Rectal smooth muscle tissue (tissue), 1 donor: ENCODE measurements around the gene PACSIN1.

ENCODE experiments used
- H3K27ac ChIP-seq: one replicate; pipeline ENCODE4 v1.7.0; 2013; ENCODE audit warnings: low read depth, low read length, inconsistent platforms
- H3K27me3 ChIP-seq: one replicate; pipeline ENCODE4 v1.7.0; 2013; ENCODE audit warnings: low read length; ENCODE audit not compliant: control insufficient read depth, insufficient read depth
- H3K36me3 ChIP-seq: one replicate; pipeline ENCODE4 v1.7.0; 2013; ENCODE audit warnings: low read length; ENCODE audit not compliant: control insufficient read depth, insufficient read depth
- H3K4me1 ChIP-seq: one replicate; pipeline ENCODE4 v1.7.0; 2013; ENCODE audit warnings: low read length; ENCODE audit not compliant: control insufficient read depth, insufficient read depth
- H3K4me3 ChIP-seq: one replicate; pipeline ENCODE4 v1.7.0; 2013; ENCODE audit warnings: low read length
- H3K9ac ChIP-seq: one replicate; pipeline ENCODE4 v1.7.0; 2013; ENCODE audit warnings: low read length

Gene PACSIN1

GRCh38 chr6:34465531-34466241 lies at the start of gene PACSIN1:
Gene PACSIN1, plus strand, starts transcription at chr6:34466076. Its CDS starts 60,230 bp downstream, at chr6:34526306.
- H3K27me3 ChIP-seq: peaks cover 21% of the 10 kb centered on the region
- H3K27ac ChIP-seq: no peak within 1 kb of the TSS
- H3K4me1 ChIP-seq: no peaks in the 10 kb centered on the region
- no peaks in the 10 kb centered on the region for H3K36me3 ChIP-seq
- H3K4me3 ChIP-seq: peak within 1 kb of the TSS; percentile 41
- H3K9ac ChIP-seq: no peak within 1 kb of the TSS

DNA sequence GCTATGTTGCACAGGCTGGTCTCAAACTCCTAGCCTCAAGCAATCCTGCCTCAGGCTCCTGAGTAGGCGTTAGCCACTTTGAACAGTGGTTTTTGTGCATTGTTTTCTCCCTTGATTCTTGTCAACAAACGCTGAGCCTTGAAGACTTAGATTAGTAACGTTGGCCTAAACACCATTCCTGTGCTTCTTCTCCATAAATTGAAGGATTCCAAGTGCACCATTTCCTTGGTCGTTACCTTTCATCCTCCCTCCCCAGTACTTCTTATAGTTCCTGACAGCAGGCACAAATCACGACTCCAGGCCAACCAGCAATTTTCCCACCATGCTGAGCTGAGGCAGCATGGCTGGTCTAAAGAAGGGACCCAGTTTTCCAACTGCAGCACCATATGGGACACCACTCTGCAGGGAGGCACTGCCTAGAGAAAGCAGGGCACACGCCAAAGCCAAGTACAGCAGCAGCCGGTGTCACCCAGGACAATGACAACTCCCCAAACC lies 49.0 kb upstream of the PACSIN1 start:
- peak overlapping the region; percentile 16 for H3K9ac ChIP-seq
- peaks cover 32% of the 10 kb centered on the region for H3K36me3 ChIP-seq
- no peak overlapping the region for H3K4me3 ChIP-seq
- no peaks in the 10 kb centered on the region for H3K27me3 ChIP-seq
- H3K27ac ChIP-seq: no peak overlapping the region
- peaks cover 5% of the 10 kb centered on the region for H3K4me1 ChIP-seq

- H3K27ac ChIP-seq: no peak overlapping the region
- no peak overlapping the region for H3K9ac ChIP-seq
- no peaks in the 10 kb centered on the region for H3K27me3 ChIP-seq
- peaks cover 44% of the 10 kb centered on the region for H3K36me3 ChIP-seq
- peaks cover 5% of the 10 kb centered on the region for H3K4me1 ChIP-seq
- H3K4me3 ChIP-seq: no peak overlapping the region
Measured at GRCh38 chr6:34418367-34418766, 47.5 kb upstream of the PACSIN1 start.

DNA sequence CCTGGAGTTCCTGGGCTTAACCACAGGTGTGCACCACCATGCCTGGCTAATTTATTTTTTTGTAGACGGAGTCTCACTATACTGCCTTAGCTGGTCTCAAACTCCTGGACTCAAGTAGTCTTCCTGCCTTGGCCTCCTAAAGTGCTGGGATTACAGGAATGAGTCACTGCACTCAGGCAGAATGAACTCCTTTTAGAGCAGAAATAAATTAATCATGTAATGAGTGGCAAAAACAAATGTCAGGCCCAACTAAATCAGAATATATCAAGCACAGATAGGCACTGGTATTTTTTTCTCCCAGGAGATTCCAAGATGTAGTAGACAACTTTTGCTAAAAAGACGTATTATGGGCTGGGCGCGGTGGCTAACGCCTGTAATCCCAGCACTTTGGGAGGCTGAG lies 42.6 kb upstream of the PACSIN1 start:
- H3K9ac ChIP-seq: no peak overlapping the region
- H3K27me3 ChIP-seq: no peaks in the 10 kb centered on the region
- no peak overlapping the region for H3K27ac ChIP-seq
- peaks cover 28% of the 10 kb centered on the region for H3K36me3 ChIP-seq
- H3K4me1 ChIP-seq: peaks cover 2% of the 10 kb centered on the region
- no peak overlapping the region for H3K4me3 ChIP-seq

DNA sequence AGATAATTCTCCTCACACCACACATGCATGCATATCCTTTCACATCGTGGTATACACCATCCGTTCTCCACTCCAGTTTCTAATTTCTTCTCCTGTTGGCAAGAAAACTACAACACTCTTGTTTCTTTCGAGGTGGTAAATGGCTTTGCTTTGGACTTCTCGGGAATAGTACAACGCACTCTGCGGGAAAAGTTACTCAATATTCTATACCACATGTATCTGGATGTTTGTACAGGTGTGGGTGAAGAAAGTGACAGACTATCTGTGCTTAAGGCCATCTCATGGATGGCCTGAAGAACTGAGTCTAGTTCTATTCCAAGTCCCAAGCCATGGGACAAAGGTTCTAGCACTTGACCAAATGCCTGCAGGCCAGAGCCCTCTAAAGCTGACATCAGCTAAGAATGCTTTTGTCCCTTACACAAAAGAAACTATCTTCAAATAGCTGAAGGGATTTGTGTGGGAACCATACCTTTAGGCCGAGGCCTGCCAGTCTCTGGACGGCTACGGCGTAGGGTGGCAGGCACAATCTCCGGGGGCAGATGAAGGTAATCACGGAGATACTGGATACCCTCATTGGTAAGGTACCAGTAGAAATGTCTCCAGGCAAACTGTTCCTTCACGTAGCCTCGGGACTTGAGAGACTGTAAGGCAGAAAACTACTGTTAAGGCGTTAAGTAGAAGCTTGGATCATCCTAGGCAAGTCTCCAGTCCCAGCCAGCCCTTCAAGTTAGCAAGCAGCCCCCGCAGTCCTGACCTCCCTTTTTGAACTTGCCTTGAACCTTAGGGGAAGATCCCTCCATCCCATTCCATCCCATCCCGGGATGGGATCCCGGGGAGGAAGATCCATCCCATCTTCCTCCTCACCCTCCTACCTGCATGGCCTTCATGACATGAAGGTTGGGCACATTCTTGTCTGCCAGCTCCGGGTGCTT lies 41.4 kb upstream of the PACSIN1 start:
- Histone ChIP-seq H3K27me3 (no peaks in the 10 kb centered on the region), H3K4me1 (peaks cover 2% of the 10 kb centered on the region), H3K4me3 (peak overlapping the region; percentile 93), H3K9ac (peak overlapping the region; percentile 96), H3K36me3 (peaks cover 23% of the 10 kb centered on the region), H3K27ac (no peak overlapping the region)

DNA sequence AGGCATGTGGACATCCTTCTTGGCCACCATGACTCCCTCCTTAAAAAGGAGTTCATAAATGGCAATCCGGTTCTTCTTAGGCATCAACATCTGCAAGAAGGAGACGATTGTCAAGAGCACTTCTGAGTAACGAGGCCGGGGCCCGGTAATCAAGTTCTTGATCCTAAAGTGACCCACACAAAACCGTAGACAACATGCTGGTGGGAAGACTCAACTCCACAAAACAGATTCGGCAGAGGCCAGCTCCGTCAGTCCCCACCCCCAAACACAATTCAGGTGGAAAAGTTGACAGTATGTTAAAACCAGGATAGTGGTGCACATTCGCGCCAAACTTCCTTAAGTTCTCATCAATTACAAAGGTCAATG lies 40.8 kb upstream of the PACSIN1 start:
- H3K9ac ChIP-seq: peak overlapping the region; percentile 96
- peaks cover 19% of the 10 kb centered on the region for H3K36me3 ChIP-seq
- H3K27me3 ChIP-seq: no peaks in the 10 kb centered on the region

GRCh38 chr6:34425498-34426410 lies 40.1 kb upstream of the PACSIN1 start, which contains the start of gene RPS10:
Gene RPS10, minus strand, starts transcription at chr6:34426069. Its CDS starts 848 bp downstream, at chr6:34425221.
- peak within 1 kb of the TSS; percentile 87 for H3K27ac ChIP-seq
- peaks cover 16% of the 10 kb centered on the region for H3K36me3 ChIP-seq
- peak within 1 kb of the TSS; percentile 96 for H3K9ac ChIP-seq
- H3K4me3 ChIP-seq: peak within 1 kb of the TSS; percentile 93
- H3K27me3 ChIP-seq: no peaks in the 10 kb centered on the region
- peaks cover 2% of the 10 kb centered on the region for H3K4me1 ChIP-seq

More for the DNA sequence above, 40.8 kb upstream of the PACSIN1 start:
- Histone ChIP-seq H3K27ac (peak overlapping the region; percentile 87), H3K4me1 (peaks cover 2% of the 10 kb centered on the region), H3K4me3 (peak overlapping the region; percentile 93)

GRCh38 chr6:34435916-34436315 lies 30.0 kb upstream of the PACSIN1 start:
- Histone ChIP-seq H3K4me1 (no peaks in the 10 kb centered on the region), H3K4me3 (no peak overlapping the region), H3K36me3 (no peaks in the 10 kb centered on the region), H3K27ac (no peak overlapping the region), H3K27me3 (no peaks in the 10 kb centered on the region), H3K9ac (no peak overlapping the region)

- H3K27ac ChIP-seq: no peak overlapping the region
- H3K4me1 ChIP-seq: no peaks in the 10 kb centered on the region
- no peak overlapping the region for H3K4me3 ChIP-seq
- H3K9ac ChIP-seq: no peak overlapping the region
- no peaks in the 10 kb centered on the region for H3K27me3 ChIP-seq
- H3K36me3 ChIP-seq: no peaks in the 10 kb centered on the region
Measured at GRCh38 chr6:34436803-34437643, 28.9 kb upstream of the PACSIN1 start.

GRCh38 chr6:34437644-34437970 lies 28.3 kb upstream of the PACSIN1 start:
- no peaks in the 10 kb centered on the region for H3K36me3 ChIP-seq
- H3K9ac ChIP-seq: no peak overlapping the region
- no peak overlapping the region for H3K27ac ChIP-seq
- no peaks in the 10 kb centered on the region for H3K27me3 ChIP-seq
- no peak overlapping the region for H3K4me3 ChIP-seq
- H3K4me1 ChIP-seq: no peaks in the 10 kb centered on the region

DNA sequence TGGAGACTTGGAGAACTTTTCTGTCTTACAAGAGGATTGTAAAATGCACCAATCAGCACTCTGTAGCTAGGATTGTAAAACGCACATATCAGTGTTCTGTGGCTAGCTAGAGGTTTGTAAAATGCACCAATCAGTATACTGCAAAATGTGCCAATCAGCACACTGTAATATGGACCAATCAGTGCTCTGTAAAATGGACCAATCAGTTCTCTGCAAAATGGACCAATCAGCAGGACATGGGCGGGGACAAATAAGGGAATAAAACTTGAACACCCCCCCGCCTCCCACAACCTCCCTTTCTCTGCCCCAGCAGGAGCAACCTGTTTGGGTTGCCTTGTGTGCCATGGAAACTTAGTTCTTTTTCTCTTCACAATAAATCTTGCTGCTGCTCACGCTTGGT lies 27.2 kb upstream of the PACSIN1 start:
- Histone ChIP-seq H3K36me3 (no peaks in the 10 kb centered on the region), H3K27ac (no peak overlapping the region), H3K4me1 (no peaks in the 10 kb centered on the region), H3K27me3 (no peaks in the 10 kb centered on the region), H3K4me3 (no peak overlapping the region), H3K9ac (no peak overlapping the region)
